ENCODE measurements around the gene CIROP.

The CIROP gene

GRCh38 chr14:23148591-23149249 is 43.9 kb upstream of the CIROP start:
- H3K18ac ChIP-seq (ENCODE audit: low read length) = no peak overlapping the region
- no peak overlapping the region for H3K4me2 ChIP-seq (ENCODE audit: low read length)

GRCh38 chr14:23147676-23148075 is 42.9 kb upstream of the CIROP start:
- WGBS (ENCODE audit: extremely low coverage, insufficient coverage, insufficient read length) = no CpG with 5 or more reads among the region's 1 CpG

More at GRCh38 chr14:23148591-23149249, 43.9 kb upstream of the CIROP start:
- Histone ChIP-seq H2AFZ (ENCODE audit: insufficient read depth, low read length, poor library complexity) (no peak overlapping the region), H3K14ac (ENCODE audit: low read length) (peak overlapping the region; percentile 63), H2AK5ac (ENCODE audit: low read length) (no peak overlapping the region), H2BK5ac (ENCODE audit: low read depth, low read length, poor library complexity) (peak overlapping the region; percentile 68), H3K4me3 (ENCODE audit: low read depth, low read length) (no peak overlapping the region), H3K9me3 (ENCODE audit: insufficient read depth, low read depth, low read length) (no peaks in the 10 kb centered on the region), H3K79me2 (ENCODE audit: control insufficient read depth, insufficient read depth, low read length, poor library complexity) (no peaks in the 10 kb centered on the region), H3K4me1 (ENCODE audit: control insufficient read depth in 1 of 2, insufficient read depth in 2 of 2, low read length in 2 of 2) (peaks cover 11 to 28% of the 10 kb centered on the region in 2 experiments), H3K27ac (ENCODE audit: low read depth, low read length) (peak overlapping the region; percentile 56), H4K91ac (ENCODE audit: low read depth, low read length) (peak overlapping the region; percentile 66), H3K23ac (ENCODE audit: low read length) (no peak overlapping the region), H3K36me3 (ENCODE audit: control insufficient read depth in 1 of 2, insufficient read depth in 2 of 2, low read length in 2 of 2) (peaks cover 3% of the 10 kb centered on the region in 2 experiments), H3K79me1 (ENCODE audit: low read length) (peaks cover 9% of the 10 kb centered on the region), H2BK12ac (ENCODE audit: low read length) (no peak overlapping the region), H3K27me3 (ENCODE audit: insufficient read depth, low read length) (no peaks in the 10 kb centered on the region), H4K8ac (ENCODE audit: low read depth, low read length) (no peak overlapping the region), H4K12ac (ENCODE audit: low read depth, low read length) (peak overlapping the region; percentile 33), H3K9ac (ENCODE audit: low read length) (no peak overlapping the region), H3K4ac (ENCODE audit: low read depth, low read length) (no peak overlapping the region), H2BK120ac (ENCODE audit: insufficient read depth, low read length, poor library complexity) (peak overlapping the region; percentile 69)
- peak in 1 of 2 donors; percentile 29 for DNase-seq
- no CpG with 5 or more reads among the region's 5 CpGs for WGBS (ENCODE audit: extremely low coverage, insufficient coverage, insufficient read length)

GRCh38 chr14:23146980-23147379 is 42.2 kb upstream of the CIROP start:
- no CpG with 5 or more reads among the region's 4 CpGs for WGBS (ENCODE audit: extremely low coverage, insufficient coverage, insufficient read length)

More at GRCh38 chr14:23147676-23148075, 42.9 kb upstream of the CIROP start:
- H4K8ac ChIP-seq (ENCODE audit: low read depth, low read length) = no peak overlapping the region
- peak overlapping the region; percentile 47 for H2BK120ac ChIP-seq (ENCODE audit: insufficient read depth, low read length, poor library complexity)
- H2AK5ac ChIP-seq (ENCODE audit: low read length) = peak overlapping the region; percentile 61
- no peak overlapping the region for H3K4me2 ChIP-seq (ENCODE audit: low read length)
- peak overlapping the region; percentile 84 for H2BK12ac ChIP-seq (ENCODE audit: low read length)
- no peaks in the 10 kb centered on the region for H3K79me2 ChIP-seq (ENCODE audit: control insufficient read depth, insufficient read depth, low read length, poor library complexity)
- peak overlapping the region; percentile 58 for H3K18ac ChIP-seq (ENCODE audit: low read length)
- peaks cover 11 to 24% of the 10 kb centered on the region in 2 experiments for H3K4me1 ChIP-seq (ENCODE audit: control insufficient read depth in 1 of 2, insufficient read depth in 2 of 2, low read length in 2 of 2)
- no peak overlapping the region for H3K4me3 ChIP-seq (ENCODE audit: low read depth, low read length)
- peak overlapping the region; percentile 50 for H2BK5ac ChIP-seq (ENCODE audit: low read depth, low read length, poor library complexity)
- H3K23ac ChIP-seq (ENCODE audit: low read length) = no peak overlapping the region
- no peak for DNase-seq
- H2AFZ ChIP-seq (ENCODE audit: insufficient read depth, low read length, poor library complexity) = no peak overlapping the region
- H3K36me3 ChIP-seq (ENCODE audit: control insufficient read depth in 1 of 2, insufficient read depth in 2 of 2, low read length in 2 of 2) = peaks cover 5 to 10% of the 10 kb centered on the region in 2 experiments
- H4K91ac ChIP-seq (ENCODE audit: low read depth, low read length) = peak overlapping the region; percentile 80
- no peak overlapping the region for H4K12ac ChIP-seq (ENCODE audit: low read depth, low read length)
- peak overlapping the region; percentile 4 for H3K27ac ChIP-seq (ENCODE audit: low read depth, low read length)
- no peak overlapping the region for H3K4ac ChIP-seq (ENCODE audit: low read depth, low read length)
- peaks cover 9% of the 10 kb centered on the region for H3K79me1 ChIP-seq (ENCODE audit: low read length)
- H3K14ac ChIP-seq (ENCODE audit: low read length) = no peak overlapping the region
- H3K9ac ChIP-seq (ENCODE audit: low read length) = no peak overlapping the region
- no peaks in the 10 kb centered on the region for H3K27me3 ChIP-seq (ENCODE audit: insufficient read depth, low read length)
- no peaks in the 10 kb centered on the region for H3K9me3 ChIP-seq (ENCODE audit: insufficient read depth, low read depth, low read length)

GRCh38 chr14:23146351-23146910 is 41.6 kb upstream of the CIROP start:
- Histone ChIP-seq H3K18ac (ENCODE audit: low read length) (no peak overlapping the region), H3K36me3 (ENCODE audit: control insufficient read depth in 1 of 2, insufficient read depth in 2 of 2, low read length in 2 of 2) (peaks cover 5 to 13% of the 10 kb centered on the region in 2 experiments), H3K4ac (ENCODE audit: low read depth, low read length) (no peak overlapping the region), H3K27ac (ENCODE audit: low read depth, low read length) (peak overlapping the region; percentile 69), H3K27me3 (ENCODE audit: insufficient read depth, low read length) (no peaks in the 10 kb centered on the region), H2AK5ac (ENCODE audit: low read length) (no peak overlapping the region), H3K9ac (ENCODE audit: low read length) (no peak overlapping the region), H3K79me2 (ENCODE audit: control insufficient read depth, insufficient read depth, low read length, poor library complexity) (no peaks in the 10 kb centered on the region), H2BK120ac (ENCODE audit: insufficient read depth, low read length, poor library complexity) (no peak overlapping the region), H2AFZ (ENCODE audit: insufficient read depth, low read length, poor library complexity) (no peak overlapping the region), H3K14ac (ENCODE audit: low read length) (no peak overlapping the region), H4K12ac (ENCODE audit: low read depth, low read length) (no peak overlapping the region), H3K4me3 (ENCODE audit: low read depth, low read length) (no peak overlapping the region), H3K4me1 (ENCODE audit: control insufficient read depth in 1 of 2, insufficient read depth in 2 of 2, low read length in 2 of 2) (peaks cover 13 to 29% of the 10 kb centered on the region in 2 experiments), H3K79me1 (ENCODE audit: low read length) (peaks cover 9% of the 10 kb centered on the region), H2BK12ac (ENCODE audit: low read length) (peak overlapping the region; percentile 0), H2BK5ac (ENCODE audit: low read depth, low read length, poor library complexity) (peak overlapping the region; percentile 4), H3K9me3 (ENCODE audit: insufficient read depth, low read depth, low read length) (no peaks in the 10 kb centered on the region), H4K8ac (ENCODE audit: low read depth, low read length) (no peak overlapping the region), H3K23ac (ENCODE audit: low read length) (no peak overlapping the region), H4K91ac (ENCODE audit: low read depth, low read length) (peak overlapping the region; percentile 6), H3K4me2 (ENCODE audit: low read length) (no peak overlapping the region)
- WGBS (ENCODE audit: extremely low coverage, insufficient coverage, insufficient read length) = no CpG with 5 or more reads among the region's 2 CpGs
- DNase-seq = peak; percentile 69 to 87

More at GRCh38 chr14:23146980-23147379, 42.2 kb upstream of the CIROP start:
- Histone ChIP-seq H3K18ac (ENCODE audit: low read length) (no peak overlapping the region), H4K12ac (ENCODE audit: low read depth, low read length) (no peak overlapping the region), H3K27ac (ENCODE audit: low read depth, low read length) (peak overlapping the region; percentile 55), H3K14ac (ENCODE audit: low read length) (no peak overlapping the region), H4K91ac (ENCODE audit: low read depth, low read length) (peak overlapping the region; percentile 6), H2BK12ac (ENCODE audit: low read length) (no peak overlapping the region), H3K4ac (ENCODE audit: low read depth, low read length) (no peak overlapping the region), H3K27me3 (ENCODE audit: insufficient read depth, low read length) (no peaks in the 10 kb centered on the region), H2BK5ac (ENCODE audit: low read depth, low read length, poor library complexity) (no peak overlapping the region), H3K36me3 (ENCODE audit: control insufficient read depth in 1 of 2, insufficient read depth in 2 of 2, low read length in 2 of 2) (peaks cover 5 to 13% of the 10 kb centered on the region in 2 experiments), H3K23ac (ENCODE audit: low read length) (no peak overlapping the region), H3K79me2 (ENCODE audit: control insufficient read depth, insufficient read depth, low read length, poor library complexity) (no peaks in the 10 kb centered on the region), H2AFZ (ENCODE audit: insufficient read depth, low read length, poor library complexity) (no peak overlapping the region), H3K79me1 (ENCODE audit: low read length) (peaks cover 9% of the 10 kb centered on the region), H3K4me3 (ENCODE audit: low read depth, low read length) (no peak overlapping the region), H3K4me2 (ENCODE audit: low read length) (no peak overlapping the region), H2AK5ac (ENCODE audit: low read length) (no peak overlapping the region), H4K8ac (ENCODE audit: low read depth, low read length) (no peak overlapping the region), H3K4me1 (ENCODE audit: control insufficient read depth in 1 of 2, insufficient read depth in 2 of 2, low read length in 2 of 2) (peaks cover 13 to 28% of the 10 kb centered on the region in 2 experiments), H3K9me3 (ENCODE audit: insufficient read depth, low read depth, low read length) (no peaks in the 10 kb centered on the region), H2BK120ac (ENCODE audit: insufficient read depth, low read length, poor library complexity) (no peak overlapping the region), H3K9ac (ENCODE audit: low read length) (no peak overlapping the region)
- DNase-seq = no peak
